Immature natural killer cell (primary cell): ENCODE measurements around the gene DDI2. TPM values are rescaled to one million over a fixed set of nuclear protein-coding genes. Genes with fewer than 3 reads are reported as not detected.
"Not testable (repeated sequence)": the region's sequence is repeated elsewhere in the genome, so short reads cannot be mapped to it uniquely, and the experiment has no call there.

Source experiments
- DNase-seq, 3 donors: peaks; one replicate each; pipeline ENCODE4 v3.0.0; 2022; ENCODE audit warnings: mixed read lengths in 1 of 3
- H3K27ac Mint-ChIP-seq, 6 donors: one replicate each; pipeline ENCODE4 v1.8.0; 2020; ENCODE audit warnings: mixed read lengths in 6 of 6, mild to moderate bottlenecking in 5 of 6, inconsistent platforms in 4 of 6, moderate library complexity in 3 of 6
- H3K27me3 Mint-ChIP-seq, 3 donors: one replicate each; pipeline ENCODE4 v1.8.0; 2020 to 2021; ENCODE audit warnings: low read depth in 3 of 3, mild to moderate bottlenecking in 3 of 3, mixed read lengths in 3 of 3, moderate library complexity in 3 of 3, inconsistent platforms in 1 of 3
- H3K36me3 Mint-ChIP-seq, 3 donors: one replicate each; pipeline ENCODE4 v1.8.0; 2020; ENCODE audit warnings: mixed read lengths in 3 of 3, inconsistent platforms in 2 of 3, mild to moderate bottlenecking in 2 of 3
- H3K4me1 Mint-ChIP-seq, 2 donors: one replicate each; pipeline ENCODE4 v1.8.0; 2020; ENCODE audit warnings: inconsistent platforms in 2 of 2, mild to moderate bottlenecking in 2 of 2, mixed read lengths in 2 of 2, moderate library complexity in 1 of 2
- H3K4me3 Mint-ChIP-seq, 5 donors: one replicate each; pipeline ENCODE4 v1.8.0; 2020; ENCODE audit warnings: mild to moderate bottlenecking in 5 of 5, mixed read lengths in 5 of 5, inconsistent platforms in 3 of 5, moderate library complexity in 3 of 5
- H3K9me3 Mint-ChIP-seq, 6 donors: one replicate each; pipeline ENCODE4 v1.8.0; 2020; ENCODE audit warnings: mild to moderate bottlenecking in 6 of 6, mixed read lengths in 6 of 6, inconsistent platforms in 4 of 6, moderate library complexity in 3 of 6
- polyA plus RNA-seq, 3 donors: library from polyadenylated mRNA; unstranded; fragments of 300-500 nt; fragmentation: Illumina TruSeq; gene quantifications; one replicate each; pipeline ENCODE4 v1.2.3, GENCODE V29; 2021

Gene DDI2
- polyA plus RNA-seq, 3 donors from 2014 or later: 1.9 to 5.2 (median 3.3) TPM

GRCh38 chr1:15698201-15698600, 80.9 kb downstream of the DDI2 start:
- Mint-ChIP-seq H3K27ac (no peak overlapping the region), H3K9me3 (no peaks in the 10 kb centered on the region), H3K4me1 (peaks cover 23 to 30% of the 10 kb centered on the region in 2 donors), H3K27me3 (peaks cover 0 to 2% (median 0%) of the 10 kb centered on the region in 3 donors), H3K4me3 (no peak overlapping the region), H3K36me3 (peaks cover 0 to 4% (median 0%) of the 10 kb centered on the region in 3 donors)
- no peak for DNase-seq

DNA sequence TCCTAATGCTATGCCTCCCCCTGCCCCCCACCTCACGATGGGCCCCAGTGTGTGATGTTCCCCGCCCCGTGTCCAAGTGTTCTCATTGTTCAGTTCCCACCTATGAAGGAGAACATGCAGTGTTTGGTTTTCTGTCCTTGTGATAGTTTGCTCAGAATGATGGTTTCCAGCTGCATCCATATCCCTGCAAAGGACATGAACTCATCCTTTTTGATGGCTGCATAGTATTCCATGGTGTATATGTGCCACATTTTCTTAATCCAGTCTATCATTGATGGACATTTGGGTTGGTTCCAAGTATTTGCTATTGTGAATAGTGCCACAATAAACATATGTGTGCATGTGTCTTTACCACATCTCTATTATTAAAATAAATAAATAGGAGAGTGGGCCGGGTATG, 82.1 kb downstream of the DDI2 start:
- not testable (repeated sequence) for H3K36me3 Mint-ChIP-seq, H3K4me3 Mint-ChIP-seq, H3K27ac Mint-ChIP-seq, DNase-seq, H3K9me3 Mint-ChIP-seq, H3K27me3 Mint-ChIP-seq
- H3K4me1 Mint-ChIP-seq: peaks cover 28 to 29% of the 10 kb centered on the region in 2 donors

GRCh38 chr1:15700508-15700907, 83.2 kb downstream of the DDI2 start:
- peaks cover 0 to 1% (median 0%) of the 10 kb centered on the region in 3 donors for H3K36me3 Mint-ChIP-seq
- H3K4me3 Mint-ChIP-seq: no peak overlapping the region

GRCh38 chr1:15701784-15702183, 84.5 kb downstream of the DDI2 start:
- Mint-ChIP-seq H3K4me1 (peaks cover 21 to 25% of the 10 kb centered on the region in 2 donors), H3K4me3 (no peak overlapping the region), H3K36me3 (peaks cover 0 to 6% (median 0%) of the 10 kb centered on the region in 3 donors)

More at GRCh38 chr1:15700508-15700907, 83.2 kb downstream of the DDI2 start:
- Mint-ChIP-seq H3K27me3 (peaks cover 0 to 4% (median 1%) of the 10 kb centered on the region in 3 donors), H3K9me3 (no peaks in the 10 kb centered on the region), H3K27ac (no peak overlapping the region), H3K4me1 (peaks cover 23 to 26% of the 10 kb centered on the region in 2 donors)
- no peak for DNase-seq

DNA sequence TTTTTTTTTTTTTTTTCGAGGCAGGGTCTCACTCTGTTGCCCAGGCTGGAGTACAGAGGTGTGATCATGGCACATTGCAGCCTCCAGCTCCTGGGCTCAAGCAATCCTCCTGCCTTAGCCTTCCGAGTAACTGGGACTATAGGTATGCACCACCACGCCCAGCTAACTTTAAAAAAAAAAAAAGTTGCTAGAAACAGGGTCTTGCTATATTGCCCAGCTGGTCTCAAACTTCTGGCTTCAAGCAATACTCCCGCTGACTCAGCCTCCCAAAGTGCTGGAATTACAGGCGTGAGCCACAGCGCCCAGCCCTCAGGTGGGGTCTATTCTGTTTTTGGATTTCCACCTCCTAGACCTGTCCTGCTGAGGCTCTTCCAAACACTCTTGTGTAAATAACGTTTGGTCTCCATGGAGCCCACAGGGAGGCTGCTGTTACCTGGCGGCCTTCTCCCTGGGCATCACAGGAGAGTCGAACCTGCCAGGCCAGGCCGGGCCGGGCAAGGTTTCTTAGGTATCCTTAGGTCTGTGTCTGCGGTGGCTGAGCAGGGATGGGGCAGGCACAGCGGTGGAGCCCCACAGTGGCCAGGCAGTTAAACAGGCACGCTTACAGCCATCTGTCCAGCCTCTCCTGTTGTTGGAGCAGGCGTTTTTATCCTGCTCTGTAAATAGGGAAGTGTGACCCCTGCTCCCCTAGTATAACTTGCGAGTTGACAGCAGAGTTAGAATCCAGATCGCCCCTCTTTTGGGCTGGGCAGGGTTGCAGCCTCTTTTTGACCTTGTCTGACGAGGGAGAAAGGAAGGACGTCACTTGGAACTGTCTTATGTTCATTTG, 85.7 kb downstream of the DDI2 start:
- Mint-ChIP-seq H3K4me1 (peaks cover 12 to 15% of the 10 kb centered on the region in 2 donors), H3K27ac (no peak overlapping the region)

More at GRCh38 chr1:15701784-15702183, 84.5 kb downstream of the DDI2 start:
- Mint-ChIP-seq H3K9me3 (no peaks in the 10 kb centered on the region), H3K27ac (no peak overlapping the region), H3K27me3 (peaks cover 0 to 4% (median 3%) of the 10 kb centered on the region in 3 donors)
- no peak for DNase-seq

GRCh38 chr1:15703562-15703961, 86.3 kb downstream of the DDI2 start:
- H3K36me3 Mint-ChIP-seq: peaks cover 0 to 7% (median 0%) of the 10 kb centered on the region in 3 donors
- peaks cover 12% of the 10 kb centered on the region in 2 donors for H3K4me1 Mint-ChIP-seq
- no peaks in the 10 kb centered on the region for H3K9me3 Mint-ChIP-seq
- H3K27ac Mint-ChIP-seq: no peak overlapping the region
- H3K27me3 Mint-ChIP-seq: peaks cover 0 to 7% (median 3%) of the 10 kb centered on the region in 3 donors
- no peak for DNase-seq
- H3K4me3 Mint-ChIP-seq: no peak overlapping the region

More for the DNA sequence above, 85.7 kb downstream of the DDI2 start:
- H3K27me3 Mint-ChIP-seq: peaks cover 0 to 5% (median 3%) of the 10 kb centered on the region in 3 donors
- no peak for DNase-seq
- no peaks in the 10 kb centered on the region for H3K9me3 Mint-ChIP-seq
- H3K4me3 Mint-ChIP-seq: no peak overlapping the region
- peaks cover 0 to 7% (median 0%) of the 10 kb centered on the region in 3 donors for H3K36me3 Mint-ChIP-seq

- no peak overlapping the region for H3K27ac Mint-ChIP-seq
These were observed 87.4 kb downstream of the DDI2 start for GRCh38 chr1:15704526-15705183.

GRCh38 chr1:15705184-15705566, 87.9 kb downstream of the DDI2 start:
- H3K4me3 Mint-ChIP-seq: no peak overlapping the region
- DNase-seq: no peak
- H3K27ac Mint-ChIP-seq: no peak overlapping the region
- peaks cover 0 to 7% (median 3%) of the 10 kb centered on the region in 3 donors for H3K27me3 Mint-ChIP-seq
- peaks cover 9 to 18% of the 10 kb centered on the region in 2 donors for H3K4me1 Mint-ChIP-seq
- peaks cover 0 to 7% (median 0%) of the 10 kb centered on the region in 3 donors for H3K36me3 Mint-ChIP-seq
- no peaks in the 10 kb centered on the region for H3K9me3 Mint-ChIP-seq

More at GRCh38 chr1:15704526-15705183, 87.4 kb downstream of the DDI2 start:
- no peak overlapping the region for H3K4me3 Mint-ChIP-seq
- DNase-seq: no peak
- H3K36me3 Mint-ChIP-seq: peaks cover 0 to 7% (median 0%) of the 10 kb centered on the region in 3 donors
- peaks cover 0 to 7% (median 3%) of the 10 kb centered on the region in 3 donors for H3K27me3 Mint-ChIP-seq
- H3K4me1 Mint-ChIP-seq: peaks cover 9 to 16% of the 10 kb centered on the region in 2 donors
- no peaks in the 10 kb centered on the region for H3K9me3 Mint-ChIP-seq

GRCh38 chr1:15706751-15707150, 89.5 kb downstream of the DDI2 start:
- peaks cover 0 to 7% (median 0%) of the 10 kb centered on the region in 3 donors for H3K36me3 Mint-ChIP-seq
- no peak overlapping the region for H3K27ac Mint-ChIP-seq
- H3K9me3 Mint-ChIP-seq: no peaks in the 10 kb centered on the region
- peaks cover 12 to 24% of the 10 kb centered on the region in 2 donors for H3K4me1 Mint-ChIP-seq
- DNase-seq: no peak
- H3K4me3 Mint-ChIP-seq: no peak overlapping the region
- H3K27me3 Mint-ChIP-seq: peaks cover 0 to 5% (median 3%) of the 10 kb centered on the region in 3 donors

DNA sequence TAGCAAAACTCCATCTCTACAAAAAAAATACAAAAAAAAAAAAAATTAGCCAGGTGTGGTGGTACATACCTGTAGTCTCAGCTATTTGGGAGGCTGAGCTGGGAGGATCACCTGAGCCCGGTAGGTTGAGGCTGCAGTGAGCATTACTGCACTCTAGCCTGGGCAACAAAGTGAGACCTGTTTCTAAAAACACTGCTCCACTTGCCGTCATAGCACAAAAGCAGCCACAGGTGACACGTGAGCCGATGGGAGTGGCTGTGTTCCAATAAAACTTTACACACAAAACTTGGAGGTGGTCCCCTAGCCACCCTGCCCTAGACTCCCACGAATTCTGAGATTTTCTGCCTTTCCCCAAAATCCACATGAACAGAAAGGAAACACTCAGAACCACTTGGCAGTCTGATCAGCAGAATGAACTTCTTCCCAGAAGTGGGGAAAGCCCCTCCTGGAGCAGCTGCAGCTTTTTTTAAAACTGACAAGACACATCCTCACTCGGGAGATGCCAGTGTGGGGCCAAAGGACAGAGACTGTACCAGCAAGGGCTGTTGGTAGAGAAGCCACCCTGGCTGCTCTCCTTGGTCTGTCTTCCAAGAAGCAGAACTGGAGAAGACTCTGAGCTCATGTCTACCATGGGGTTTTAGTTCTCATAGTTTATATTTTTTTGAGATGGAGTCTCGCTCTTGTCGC, 90.1 kb downstream of the DDI2 start:
- Mint-ChIP-seq H3K27me3 (peaks cover 0 to 5% (median 3%) of the 10 kb centered on the region in 3 donors), H3K4me3 (no peak overlapping the region), H3K27ac (no peak overlapping the region), H3K4me1 (peaks cover 14 to 30% of the 10 kb centered on the region in 2 donors), H3K9me3 (no peaks in the 10 kb centered on the region), H3K36me3 (peaks cover 0 to 7% (median 0%) of the 10 kb centered on the region in 3 donors)
- no peak for DNase-seq

DNA sequence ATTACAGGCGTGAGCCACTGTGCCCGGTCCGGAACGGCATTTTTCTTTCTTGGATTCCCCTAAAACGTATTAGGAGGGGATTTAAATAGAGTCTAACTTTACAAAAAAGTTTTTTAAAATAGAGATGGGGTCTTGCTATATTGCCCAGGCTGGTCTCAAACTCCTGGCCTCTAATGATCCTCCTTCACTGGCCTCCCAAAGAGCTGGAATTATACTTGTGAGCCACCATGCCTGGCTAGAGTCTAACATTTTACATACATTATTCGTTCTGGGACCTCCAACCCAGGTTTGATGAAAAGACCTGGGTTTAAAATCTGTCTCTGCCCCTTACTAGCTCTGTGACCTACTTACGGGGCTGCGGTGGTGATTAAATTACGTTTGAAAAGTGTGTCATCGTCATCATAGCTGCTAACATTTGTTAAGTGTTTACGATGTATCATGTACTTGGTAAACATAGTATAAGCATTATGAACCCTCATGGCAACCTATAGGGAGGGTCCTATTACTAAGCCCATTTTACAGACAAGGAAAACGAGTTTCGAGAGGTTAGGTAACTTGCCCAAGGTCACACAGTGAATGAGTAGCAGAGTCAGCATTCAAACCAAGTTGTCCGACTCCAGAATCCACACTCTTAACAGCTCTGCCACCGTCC, 91.4 kb downstream of the DDI2 start:
- DNase-seq: no peak
- Mint-ChIP-seq H3K4me3 (no peak overlapping the region), H3K36me3 (peaks cover 0 to 7% (median 0%) of the 10 kb centered on the region in 3 donors), H3K4me1 (peaks cover 16 to 24% of the 10 kb centered on the region in 2 donors), H3K27ac (no peak overlapping the region), H3K27me3 (peaks cover 0 to 5% (median 3%) of the 10 kb centered on the region in 3 donors), H3K9me3 (no peaks in the 10 kb centered on the region)

DNA sequence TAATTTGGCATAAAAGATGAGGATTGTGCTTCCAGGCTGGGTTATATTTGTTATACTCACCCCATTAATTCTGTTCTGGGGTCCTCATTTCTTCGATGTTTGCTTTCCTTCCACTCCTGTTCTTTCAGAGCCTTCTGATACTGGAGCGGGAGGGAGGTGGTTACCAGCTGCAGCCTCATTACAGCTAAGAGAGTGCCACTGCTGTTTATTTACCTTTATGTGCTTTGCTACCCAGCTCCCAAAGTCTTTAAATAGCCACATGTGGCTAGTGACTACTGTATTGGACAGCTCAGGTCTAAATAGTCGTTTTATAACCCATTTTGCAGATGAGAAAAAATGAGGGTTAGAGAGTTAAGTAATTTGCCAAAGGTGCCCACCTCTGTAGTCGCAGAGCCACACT, 92.0 kb downstream of the DDI2 start:
- Mint-ChIP-seq H3K36me3 (peaks cover 0 to 7% (median 0%) of the 10 kb centered on the region in 3 donors), H3K4me3 (no peak overlapping the region), H3K9me3 (no peaks in the 10 kb centered on the region), H3K4me1 (peaks cover 15 to 25% of the 10 kb centered on the region in 2 donors), H3K27ac (no peak overlapping the region), H3K27me3 (peaks cover 0 to 5% (median 3%) of the 10 kb centered on the region in 3 donors)
- no peak for DNase-seq

DNA sequence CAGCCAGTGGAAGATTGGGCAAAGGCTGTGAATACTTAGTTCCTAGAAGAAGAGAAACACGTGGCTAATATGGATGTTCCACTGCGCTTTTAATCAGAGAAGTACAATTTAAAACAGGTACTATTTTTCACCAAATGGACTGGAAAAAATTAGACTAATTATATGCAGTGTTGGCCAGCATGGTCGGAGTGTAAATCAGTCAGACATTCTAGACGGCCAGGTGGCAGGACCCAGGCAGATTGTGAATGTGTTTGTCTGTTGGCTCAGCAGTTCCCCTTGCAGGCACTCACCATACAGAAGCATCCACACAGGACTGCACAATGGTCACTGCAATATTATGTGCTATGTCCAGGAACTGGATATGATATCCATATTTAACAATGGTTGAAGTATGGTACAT, 94.9 kb downstream of the DDI2 start:
- H3K27ac Mint-ChIP-seq: no peak overlapping the region

More for the DNA sequence above, 94.9 kb downstream of the DDI2 start:
- H3K27me3 Mint-ChIP-seq: peaks cover 0 to 3% (median 0%) of the 10 kb centered on the region in 3 donors
- H3K4me3 Mint-ChIP-seq: peak overlapping the region in 1 of 5 donors; percentile 30
- no peaks in the 10 kb centered on the region for H3K9me3 Mint-ChIP-seq
- no peak for DNase-seq
- no peaks in the 10 kb centered on the region for H3K36me3 Mint-ChIP-seq
- peaks cover 12 to 27% of the 10 kb centered on the region in 2 donors for H3K4me1 Mint-ChIP-seq
